AG04450 (cell line): Measurements from ENCODE around the gene LIN52. TPM values are rescaled to one million over a fixed set of nuclear protein-coding genes. Genes with fewer than 3 reads are reported as not detected.

Source experiments
- CTCF ChIA-PET: fragments of 300-600, 350-600 bp; formaldehyde crosslinking; extraction: SDS; loops from one replicate; lab custom pipeline; 2022; ENCODE audit warnings: antibody characterized with exemption, inconsistent platforms; lab: Charles Lee
- POLR2A ChIA-PET: fragments of 350-600 bp; formaldehyde crosslinking; extraction: SDS; loops from one replicate; lab custom pipeline; 2021; ENCODE audit warnings: antibody characterized with exemption, inconsistent platforms; lab: Yijun Ruan, JAX
- DNase-seq: peaks from one replicate; pipeline ENCODE4 v3.0.0-alpha.2; 2011; ENCODE audit warnings: low read depth, low spot score
- H3K27ac ChIP-seq: one replicate; pipeline ENCODE4 v1.5.1; 2012; ENCODE audit warnings: low read depth, low read length, control low read depth
- H3K27me3 ChIP-seq: one replicate; pipeline ENCODE4 v1.6.0; 2012; ENCODE audit warnings: low read length; ENCODE audit not compliant: control insufficient read depth, insufficient read depth
- H3K4me3 ChIP-seq: 2 replicates; pipeline ENCODE4 v1.5.1; 2011; ENCODE audit warnings: mild to moderate bottlenecking, low read depth, low read length, control low read depth
- H3K9me3 ChIP-seq: 2 replicates; pipeline ENCODE4 v1.5.1; 2012; ENCODE audit warnings: low read length; ENCODE audit not compliant: control insufficient read depth, insufficient read depth
- polyA plus RNA-seq: library from polyadenylated mRNA; depleted of rRNA; stranded (reverse); fragments of >200 nt; gene quantifications from 2 replicates; pipeline ENCODE4 v1.2.3, GENCODE V29; 2011
- TF ChIP-seq, protein P1 (sequence below): IDR thresholded peaks from 2 replicates; pipeline ENCODE4 v1.5.1; 2011; ENCODE audit warnings: low read depth, low read length, control low read depth, inconsistent platforms

Gene LIN52
- polyA plus RNA-seq, 1 experiment: 10.6 TPM

DNA sequence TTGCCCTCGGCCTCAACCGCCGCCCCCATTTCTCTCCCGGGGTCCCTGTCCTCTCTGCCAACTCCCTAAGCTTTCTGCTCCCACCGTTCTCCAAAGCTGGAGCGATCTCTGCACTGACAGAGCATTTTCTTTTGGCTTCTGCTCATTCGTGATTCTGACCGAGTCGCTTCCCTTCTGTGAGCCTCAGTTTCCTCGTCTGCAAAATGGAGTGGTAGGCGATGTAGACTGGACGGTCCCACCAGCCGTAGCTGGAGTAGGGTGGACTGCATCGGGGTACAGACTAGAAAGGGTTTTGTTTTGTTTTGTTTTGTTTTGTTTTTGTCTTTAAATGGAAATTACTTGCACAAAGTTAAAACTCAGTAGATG, 156.9 kb downstream of the LIN52 start:
- H3K27me3 ChIP-seq: peaks cover 92% of the 10 kb centered on the region
- TF ChIP-seq, protein P1, sequence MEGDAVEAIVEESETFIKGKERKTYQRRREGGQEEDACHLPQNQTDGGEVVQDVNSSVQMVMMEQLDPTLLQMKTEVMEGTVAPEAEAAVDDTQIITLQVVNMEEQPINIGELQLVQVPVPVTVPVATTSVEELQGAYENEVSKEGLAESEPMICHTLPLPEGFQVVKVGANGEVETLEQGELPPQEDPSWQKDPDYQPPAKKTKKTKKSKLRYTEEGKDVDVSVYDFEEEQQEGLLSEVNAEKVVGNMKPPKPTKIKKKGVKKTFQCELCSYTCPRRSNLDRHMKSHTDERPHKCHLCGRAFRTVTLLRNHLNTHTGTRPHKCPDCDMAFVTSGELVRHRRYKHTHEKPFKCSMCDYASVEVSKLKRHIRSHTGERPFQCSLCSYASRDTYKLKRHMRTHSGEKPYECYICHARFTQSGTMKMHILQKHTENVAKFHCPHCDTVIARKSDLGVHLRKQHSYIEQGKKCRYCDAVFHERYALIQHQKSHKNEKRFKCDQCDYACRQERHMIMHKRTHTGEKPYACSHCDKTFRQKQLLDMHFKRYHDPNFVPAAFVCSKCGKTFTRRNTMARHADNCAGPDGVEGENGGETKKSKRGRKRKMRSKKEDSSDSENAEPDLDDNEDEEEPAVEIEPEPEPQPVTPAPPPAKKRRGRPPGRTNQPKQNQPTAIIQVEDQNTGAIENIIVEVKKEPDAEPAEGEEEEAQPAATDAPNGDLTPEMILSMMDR: no peak
- no peak overlapping the region for H3K27ac ChIP-seq
- ChIA-PET CTCF (interaction anchor here (0.7 kb wide), 1 partner anchor 15 kb away, joined by 6 read pairs; no protein-coding TSS in a partner anchor), POLR2A (no interaction called here)
- no peak overlapping the region for H3K4me3 ChIP-seq
- H3K9me3 ChIP-seq: peaks cover 11% of the 10 kb centered on the region; the same call in 1 of the 2 replicates
- DNase-seq: no peak

DNA sequence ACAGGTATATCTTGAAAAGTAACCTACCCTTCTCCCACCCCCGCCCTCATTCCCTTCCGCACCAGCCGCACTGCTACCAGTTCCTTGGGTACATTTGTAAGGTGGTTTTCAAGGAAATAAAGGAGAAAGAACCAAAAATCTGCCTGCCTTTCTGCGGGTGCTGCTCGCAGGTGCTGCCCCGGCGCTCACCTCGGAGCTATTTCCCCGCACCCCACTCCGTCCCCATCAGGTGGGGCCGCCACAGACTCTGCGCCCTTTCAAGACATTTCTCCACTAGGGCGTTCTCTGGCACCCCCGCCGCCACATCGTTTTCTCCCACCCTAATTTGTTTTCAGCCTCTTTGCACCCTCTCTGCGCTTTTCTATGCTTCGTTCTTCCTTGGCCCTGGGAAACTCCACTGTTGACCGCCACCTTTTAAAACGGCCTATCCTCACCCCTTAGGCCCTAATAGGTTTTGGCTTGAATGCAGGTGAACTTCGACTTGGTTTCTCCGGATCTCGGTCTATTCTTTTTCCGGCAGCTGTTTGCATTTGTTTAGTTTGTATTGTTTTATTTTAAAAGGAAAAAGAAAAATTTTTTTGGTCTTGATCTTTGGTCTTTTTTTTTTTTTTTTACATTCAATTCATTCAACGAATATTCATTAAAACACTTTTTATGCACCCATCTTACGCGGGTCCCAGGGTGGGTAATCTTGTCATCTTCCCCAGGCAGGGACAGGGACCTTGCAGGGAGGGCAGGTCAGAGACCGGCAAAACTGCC, 157.4 kb downstream of the LIN52 start:
- Histone ChIP-seq H3K27ac (no peak overlapping the region), H3K9me3 (peaks cover 11% of the 10 kb centered on the region; the same call in 1 of the 2 replicates), H3K27me3 (peaks cover 98% of the 10 kb centered on the region), H3K4me3 (no peak overlapping the region)
- no peak for DNase-seq
- ChIA-PET CTCF (interaction anchor here (0.7 to 0.8 kb wide), 3 partner anchors 10 to 101 kb away, joined by 3 to 6 read pairs (median 6); no protein-coding TSS in a partner anchor), POLR2A (no interaction called here)
- TF ChIP-seq, protein P1: no peak

DNA sequence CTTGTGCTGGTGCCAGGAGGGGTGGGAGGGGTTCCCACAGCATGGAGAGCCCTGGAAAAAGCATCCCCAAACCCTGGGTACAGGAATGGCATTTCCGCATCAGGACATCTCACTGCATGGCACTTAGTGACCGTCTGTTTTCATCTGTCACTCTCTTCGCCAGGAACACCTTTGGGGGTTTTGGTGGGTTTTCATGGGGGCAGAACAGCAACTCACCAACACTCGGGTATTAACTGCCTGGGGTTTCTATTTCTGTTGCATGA, 158.0 kb downstream of the LIN52 start:
- CTCF ChIA-PET: interaction anchor here (0.8 kb wide), 1 partner anchor 9 kb away, joined by 3 read pairs; no protein-coding TSS in a partner anchor
- DNase-seq: no peak
- H3K27me3 ChIP-seq: peaks cover 98% of the 10 kb centered on the region
- H3K9me3 ChIP-seq: peaks cover 11% of the 10 kb centered on the region; the same call in 1 of the 2 replicates
- no peak overlapping the region for H3K27ac ChIP-seq
- no peak overlapping the region for H3K4me3 ChIP-seq
- POLR2A ChIA-PET: no interaction called here
- TF ChIP-seq, protein P1: no peak

DNA sequence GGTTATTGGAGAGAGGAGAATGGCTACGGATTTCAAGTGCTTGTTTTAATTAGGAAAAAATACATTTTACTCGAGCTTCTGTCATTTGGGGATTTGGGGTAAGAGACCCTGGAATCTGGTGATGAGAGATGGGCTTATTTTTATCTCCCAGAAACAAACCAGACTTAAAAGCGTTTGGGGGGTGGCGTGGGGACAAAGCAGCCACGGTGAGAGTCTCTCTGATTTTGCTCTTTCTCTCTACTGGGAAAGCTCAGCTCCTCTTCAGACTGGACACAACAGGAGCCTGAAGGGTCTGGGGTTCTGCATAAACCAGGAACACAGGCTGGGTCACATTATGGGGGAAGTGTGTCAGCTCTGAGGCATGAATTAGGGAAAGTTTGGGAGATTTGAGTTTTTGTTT, 158.3 kb downstream of the LIN52 start:
- TF ChIP-seq, protein P1: no peak
- ChIA-PET POLR2A (no interaction called here), CTCF (interaction anchor here (0.8 kb wide), 1 partner anchor 9 kb away, joined by 3 read pairs; no protein-coding TSS in a partner anchor)
- peaks cover 98% of the 10 kb centered on the region for H3K27me3 ChIP-seq
- H3K9me3 ChIP-seq: peaks cover 11% of the 10 kb centered on the region; the same call in 1 of the 2 replicates
- DNase-seq: no peak
- no peak overlapping the region for H3K27ac ChIP-seq
- H3K4me3 ChIP-seq: no peak overlapping the region

DNA sequence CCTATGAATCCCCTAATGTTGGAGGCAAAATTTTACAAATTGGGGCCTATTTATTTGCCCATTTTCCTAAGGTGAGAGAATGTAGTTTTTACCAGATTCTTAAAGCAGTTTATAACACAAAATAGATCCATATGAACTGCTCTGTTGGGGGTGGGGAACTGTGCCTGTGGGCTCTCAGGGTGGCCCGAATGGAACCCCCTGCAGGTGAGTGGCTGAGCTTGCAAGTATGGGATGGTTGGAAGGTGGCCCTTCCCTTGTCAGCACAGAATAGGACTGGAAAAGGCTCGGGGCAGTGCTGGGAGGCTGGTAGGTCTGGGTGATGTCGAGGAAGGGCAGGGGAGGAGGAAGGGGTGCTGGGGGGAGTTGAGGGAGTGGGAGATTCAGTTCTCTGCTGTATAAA, 159.4 kb downstream of the LIN52 start:
- Histone ChIP-seq H3K27me3 (peaks cover 94% of the 10 kb centered on the region), H3K9me3 (peaks cover 11% of the 10 kb centered on the region; the same call in 1 of the 2 replicates), H3K27ac (no peak overlapping the region), H3K4me3 (no peak overlapping the region)
- DNase-seq: no peak
- ChIA-PET CTCF (interaction anchor here (0.9 kb wide), 1 partner anchor 13 kb away, joined by 3 read pairs; no protein-coding TSS in a partner anchor), POLR2A (no interaction called here)
- TF ChIP-seq, protein P1: 0 out of 2 replicates have a peak, but pooled peaks have one; percentile 4
